Erythroblast (primary cell): ENCODE results near the gene FAM131C.

Experiments used
- GATA1 ChIP-seq: IDR thresholded peaks from 2 replicates; pipeline ENCODE4 v1.6.1; 2011; ENCODE audit warnings: low read depth, mild to moderate bottlenecking, control low read depth, low read length, moderate library complexity
- POLR2A ChIP-seq: IDR thresholded peaks from 2 replicates; pipeline ENCODE4 v1.6.1; 2011; ENCODE audit warnings: mild to moderate bottlenecking, low read length

DNA sequence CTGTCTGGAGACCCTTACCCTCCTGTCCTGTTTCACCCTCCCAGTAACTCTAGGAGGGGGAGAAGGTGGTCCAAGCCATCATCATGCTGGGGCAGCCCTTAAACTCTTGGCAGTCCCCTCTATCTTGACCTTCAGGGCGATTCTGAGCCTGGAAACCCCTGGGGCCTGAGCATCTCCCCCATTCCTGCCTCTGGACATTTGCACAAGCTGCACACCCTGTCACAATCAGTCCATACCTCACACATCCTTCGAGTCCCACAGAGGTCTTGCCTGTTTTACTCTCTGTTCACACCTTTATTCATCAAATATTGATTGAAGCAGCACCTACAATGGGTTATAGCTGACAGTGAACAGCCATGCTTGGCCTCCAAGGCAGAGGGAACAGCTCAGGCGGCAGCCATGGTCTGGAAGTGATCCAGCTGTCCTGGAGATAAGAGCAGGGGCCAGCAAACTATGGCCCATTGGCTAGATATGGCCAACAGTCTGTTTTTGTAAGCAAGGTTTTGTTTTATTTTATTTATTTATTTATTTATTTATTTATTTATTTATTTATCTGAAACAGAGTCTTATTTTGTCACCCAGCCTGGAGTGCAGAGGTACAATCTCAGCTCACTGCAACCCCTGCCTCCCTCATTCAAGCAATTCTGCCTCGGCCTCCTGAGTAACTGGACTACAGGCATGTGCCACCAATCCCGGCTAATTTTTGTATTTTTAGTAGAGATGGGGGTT lies 7.1 kb upstream of the FAM131C start:
- TF ChIP-seq POLR2A, result no peak
- TF ChIP-seq GATA1, result no peak
